Activated naive CD4-positive, alpha-beta T cell treated with anti-CD3 and anti-CD28 coated beads, Interleukin-2, amount 50 U/mL, for 24 hours (primary cell): ENCODE measurements around the gene RYR1.
"Not testable (repeated sequence)": the region's sequence is repeated elsewhere in the genome, so short reads cannot be mapped to it uniquely, and the experiment has no call there.

Experiments
- H3K27ac Mint-ChIP-seq: one replicate; pipeline ENCODE4 v1.8.0; 2021; ENCODE audit warnings: mild to moderate bottlenecking, mixed read lengths
- H3K27me3 Mint-ChIP-seq: one replicate; pipeline ENCODE4 v1.8.0; 2021; ENCODE audit warnings: mixed read lengths
- H3K36me3 Mint-ChIP-seq: one replicate; pipeline ENCODE4 v1.8.0; 2021; ENCODE audit warnings: mixed read lengths
- H3K4me1 Mint-ChIP-seq: one replicate; pipeline ENCODE4 v1.8.0; 2021; ENCODE audit warnings: mixed read lengths
- H3K4me3 Mint-ChIP-seq: one replicate; pipeline ENCODE4 v1.8.0; 2021; ENCODE audit warnings: mild to moderate bottlenecking, mixed read lengths
- H3K9me3 Mint-ChIP-seq: one replicate; pipeline ENCODE4 v1.8.0; 2021; ENCODE audit warnings: mixed read lengths

RYR1 gene

GRCh38 chr19:38579304-38579703 lies 145.8 kb downstream of the RYR1 start:
- not testable (repeated sequence) for H3K4me1 Mint-ChIP-seq, H3K27ac Mint-ChIP-seq, H3K36me3 Mint-ChIP-seq, H3K9me3 Mint-ChIP-seq, H3K27me3 Mint-ChIP-seq, H3K4me3 Mint-ChIP-seq

- Mint-ChIP-seq H3K4me1 (peaks cover 4% of the 10 kb centered on the region), H3K36me3 (no peaks in the 10 kb centered on the region), H3K4me3 (no peak overlapping the region), H3K27ac (no peak overlapping the region), H3K27me3 (no peaks in the 10 kb centered on the region), H3K9me3 (no peaks in the 10 kb centered on the region)
These were observed 146.6 kb downstream of the RYR1 start for GRCh38 chr19:38580080-38580479.

- Mint-ChIP-seq H3K27ac (no peak overlapping the region), H3K9me3 (no peaks in the 10 kb centered on the region), H3K4me1 (peaks cover 4% of the 10 kb centered on the region), H3K4me3 (no peak overlapping the region), H3K36me3 (peaks cover 4% of the 10 kb centered on the region), H3K27me3 (no peaks in the 10 kb centered on the region)
These were observed 149.9 kb downstream of the RYR1 start for GRCh38 chr19:38583219-38583984.

- Mint-ChIP-seq H3K36me3 (peaks cover 4% of the 10 kb centered on the region), H3K4me1 (peaks cover 4% of the 10 kb centered on the region), H3K4me3 (no peak overlapping the region), H3K27me3 (no peaks in the 10 kb centered on the region), H3K9me3 (no peaks in the 10 kb centered on the region), H3K27ac (no peak overlapping the region)
These were observed 150.5 kb downstream of the RYR1 start for GRCh38 chr19:38583985-38584305.

- H3K27me3 Mint-ChIP-seq = no peaks in the 10 kb centered on the region
- peaks cover 4% of the 10 kb centered on the region for H3K36me3 Mint-ChIP-seq
- no peak overlapping the region for H3K4me3 Mint-ChIP-seq
- H3K27ac Mint-ChIP-seq = peak overlapping the region; percentile 72
- no peaks in the 10 kb centered on the region for H3K9me3 Mint-ChIP-seq
- H3K4me1 Mint-ChIP-seq = peaks cover 4% of the 10 kb centered on the region
These were observed 154.1 kb downstream of the RYR1 start for GRCh38 chr19:38587562-38587961.

- Mint-ChIP-seq H3K4me1 (peaks cover 4% of the 10 kb centered on the region), H3K27ac (peak overlapping the region; percentile 72), H3K9me3 (no peaks in the 10 kb centered on the region), H3K27me3 (no peaks in the 10 kb centered on the region), H3K4me3 (no peak overlapping the region), H3K36me3 (peaks cover 4% of the 10 kb centered on the region)
These were observed 154.6 kb downstream of the RYR1 start for GRCh38 chr19:38588041-38588440.

GRCh38 chr19:38592940-38593339 lies 159.4 kb downstream of the RYR1 start:
- H3K27me3 Mint-ChIP-seq = no peaks in the 10 kb centered on the region
- peaks cover 5% of the 10 kb centered on the region for H3K36me3 Mint-ChIP-seq
- no peak overlapping the region for H3K27ac Mint-ChIP-seq
- H3K9me3 Mint-ChIP-seq = no peaks in the 10 kb centered on the region
- H3K4me3 Mint-ChIP-seq = no peak overlapping the region
- H3K4me1 Mint-ChIP-seq = no peaks in the 10 kb centered on the region

- no peaks in the 10 kb centered on the region for H3K9me3 Mint-ChIP-seq
- H3K27ac Mint-ChIP-seq = no peak overlapping the region
- peaks cover 10% of the 10 kb centered on the region for H3K36me3 Mint-ChIP-seq
- no peaks in the 10 kb centered on the region for H3K27me3 Mint-ChIP-seq
- H3K4me3 Mint-ChIP-seq = no peak overlapping the region
- H3K4me1 Mint-ChIP-seq = no peaks in the 10 kb centered on the region
These were observed 162.8 kb downstream of the RYR1 start for GRCh38 chr19:38596057-38596981.

GRCh38 chr19:38597075-38597474 lies 163.6 kb downstream of the RYR1 start:
- Mint-ChIP-seq H3K27ac (no peak overlapping the region), H3K9me3 (no peaks in the 10 kb centered on the region), H3K36me3 (peaks cover 12% of the 10 kb centered on the region), H3K4me3 (no peak overlapping the region), H3K27me3 (no peaks in the 10 kb centered on the region), H3K4me1 (no peaks in the 10 kb centered on the region)

- no peaks in the 10 kb centered on the region for H3K4me1 Mint-ChIP-seq
- no peaks in the 10 kb centered on the region for H3K27me3 Mint-ChIP-seq
- H3K9me3 Mint-ChIP-seq = no peaks in the 10 kb centered on the region
- no peak overlapping the region for H3K27ac Mint-ChIP-seq
- no peak overlapping the region for H3K4me3 Mint-ChIP-seq
- peaks cover 12% of the 10 kb centered on the region for H3K36me3 Mint-ChIP-seq
These were observed 166.2 kb downstream of the RYR1 start for GRCh38 chr19:38599722-38600121.

- H3K4me3 Mint-ChIP-seq, H3K27ac Mint-ChIP-seq, H3K9me3 Mint-ChIP-seq, H3K4me1 Mint-ChIP-seq, H3K36me3 Mint-ChIP-seq, H3K27me3 Mint-ChIP-seq: not testable (repeated sequence)
These were observed 169.4 kb downstream of the RYR1 start for GRCh38 chr19:38602856-38603255.

GRCh38 chr19:38606131-38606530 lies 172.6 kb downstream of the RYR1 start:
- no peak overlapping the region for H3K27ac Mint-ChIP-seq
- H3K27me3 Mint-ChIP-seq = no peaks in the 10 kb centered on the region
- no peak overlapping the region for H3K4me3 Mint-ChIP-seq
- H3K4me1 Mint-ChIP-seq = no peaks in the 10 kb centered on the region
- no peaks in the 10 kb centered on the region for H3K9me3 Mint-ChIP-seq
- H3K36me3 Mint-ChIP-seq = peaks cover 5% of the 10 kb centered on the region

GRCh38 chr19:38614289-38614688 lies 180.8 kb downstream of the RYR1 start:
- Mint-ChIP-seq H3K4me1 (peaks cover 42% of the 10 kb centered on the region), H3K9me3 (no peaks in the 10 kb centered on the region), H3K4me3 (no peak overlapping the region), H3K27ac (no peak overlapping the region), H3K27me3 (no peaks in the 10 kb centered on the region), H3K36me3 (peaks cover 17% of the 10 kb centered on the region)

- Mint-ChIP-seq H3K4me1 (peaks cover 48% of the 10 kb centered on the region), H3K9me3 (no peaks in the 10 kb centered on the region), H3K27me3 (no peaks in the 10 kb centered on the region), H3K36me3 (peaks cover 15% of the 10 kb centered on the region), H3K4me3 (peak overlapping the region; percentile 19), H3K27ac (no peak overlapping the region)
These were observed 181.6 kb downstream of the RYR1 start for GRCh38 chr19:38615007-38615581.

- H3K9me3 Mint-ChIP-seq = no peaks in the 10 kb centered on the region
- peaks cover 52% of the 10 kb centered on the region for H3K4me1 Mint-ChIP-seq
- peaks cover 13% of the 10 kb centered on the region for H3K36me3 Mint-ChIP-seq
- H3K27ac Mint-ChIP-seq = peak overlapping the region; percentile 90
- no peaks in the 10 kb centered on the region for H3K27me3 Mint-ChIP-seq
- peak overlapping the region; percentile 100 for H3K4me3 Mint-ChIP-seq
These were observed 182.8 kb downstream of the RYR1 start for GRCh38 chr19:38616265-38616664.

- Mint-ChIP-seq H3K36me3 (peaks cover 21% of the 10 kb centered on the region), H3K27me3 (no peaks in the 10 kb centered on the region), H3K4me3 (peak overlapping the region; percentile 100), H3K4me1 (peaks cover 56% of the 10 kb centered on the region), H3K27ac (peak overlapping the region; percentile 100), H3K9me3 (no peaks in the 10 kb centered on the region)
These were observed 183.8 kb downstream of the RYR1 start for GRCh38 chr19:38617283-38617763.
